Activated CD8-positive, alpha-beta memory T cell treated with anti-CD3 and anti-CD28 coated beads for 36 hours (primary cell): ENCODE measurements around the gene CST7. TPM values are rescaled to one million over a fixed set of nuclear protein-coding genes. Genes with fewer than 3 reads are reported as not detected.

Source experiments
- CTCF ChIA-PET: fragments of 350-600 bp; sonication (Branson Sonifier 250); formaldehyde crosslinking; loops from one replicate; lab custom pipeline; 2021; ENCODE audit warnings: antibody characterized with exemption; lab: Charles Lee
- POLR2A ChIA-PET: fragments of 350-600 bp; sonication (Branson Sonifier 250); formaldehyde crosslinking; loops from one replicate; lab custom pipeline; 2021; ENCODE audit warnings: antibody characterized with exemption; lab: Charles Lee
- total RNA-seq, 2 experiments: library from RNA; stranded (reverse); gene quantifications; one replicate each; pipeline ENCODE4 v1.2.3, GENCODE V29; 2021

CST7 gene
- total RNA-seq, 2 experiments from 2014 or later: 163 to 170 TPM

- ChIA-PET POLR2A (no interaction called here), CTCF (interaction anchor here (0.9 kb wide), 1 partner anchor 41 kb away, joined by 3 read pairs; no protein-coding TSS in a partner anchor)
Measured at GRCh38 chr20:25005661-25006060, 56.6 kb downstream of the CST7 start.

- ChIA-PET POLR2A (no interaction called here), CTCF (no interaction called here)
Measured at GRCh38 chr20:25006431-25007167, 57.5 kb downstream of the CST7 start.

GRCh38 chr20:25007491-25008305 lies 58.6 kb downstream of the CST7 start:
- ChIA-PET POLR2A (no interaction called here), CTCF (no interaction called here)

- POLR2A ChIA-PET: no interaction called here
- CTCF ChIA-PET: no interaction called here
Measured at GRCh38 chr20:25008388-25009217, 59.5 kb downstream of the CST7 start.

Other genes starting within 250 kb of the CST7 start
- gene APMAP, start 43.5 kb downstream of the CST7 start, total RNA-seq: 10 to 100 TPM; 73.5 to 75.8 TPM
- 10 to 100 TPM; 22.9 to 23.9 TPM for gene ACSS1, start 108.9 kb downstream of the CST7 start, total RNA-seq
- gene VSX1, start 132.9 kb downstream of the CST7 start, total RNA-seq: not detected
- 10 to 100 TPM; 45.3 to 49.6 TPM for gene ENTPD6, start 246.4 kb downstream of the CST7 start, total RNA-seq